ENCODE measurements around the gene FERMT2.

DNA sequence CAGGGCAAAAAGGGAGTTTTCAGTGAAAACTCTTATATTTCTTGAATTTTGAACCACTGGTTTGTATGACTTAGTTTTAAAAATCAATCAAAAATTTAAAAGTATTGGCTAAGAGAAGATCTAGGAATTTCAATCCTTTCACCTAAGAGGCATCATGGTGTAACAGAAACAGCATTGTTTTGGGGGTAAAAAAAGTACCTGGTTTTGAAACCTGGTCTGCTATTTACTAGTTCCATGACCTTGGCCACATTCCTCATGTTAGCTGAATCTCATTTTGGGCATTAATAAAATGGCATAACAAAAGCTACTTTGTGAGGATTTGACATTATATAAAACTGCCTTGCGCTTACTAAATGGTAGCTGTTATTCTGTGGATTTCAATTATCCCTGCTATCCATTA, 142.7 kb downstream of the FERMT2 start:
- no peak for TF ChIP-seq ZFX (IDR thresholded peaks at IDR 0.05)
- TF ChIP-seq, protein P1, sequence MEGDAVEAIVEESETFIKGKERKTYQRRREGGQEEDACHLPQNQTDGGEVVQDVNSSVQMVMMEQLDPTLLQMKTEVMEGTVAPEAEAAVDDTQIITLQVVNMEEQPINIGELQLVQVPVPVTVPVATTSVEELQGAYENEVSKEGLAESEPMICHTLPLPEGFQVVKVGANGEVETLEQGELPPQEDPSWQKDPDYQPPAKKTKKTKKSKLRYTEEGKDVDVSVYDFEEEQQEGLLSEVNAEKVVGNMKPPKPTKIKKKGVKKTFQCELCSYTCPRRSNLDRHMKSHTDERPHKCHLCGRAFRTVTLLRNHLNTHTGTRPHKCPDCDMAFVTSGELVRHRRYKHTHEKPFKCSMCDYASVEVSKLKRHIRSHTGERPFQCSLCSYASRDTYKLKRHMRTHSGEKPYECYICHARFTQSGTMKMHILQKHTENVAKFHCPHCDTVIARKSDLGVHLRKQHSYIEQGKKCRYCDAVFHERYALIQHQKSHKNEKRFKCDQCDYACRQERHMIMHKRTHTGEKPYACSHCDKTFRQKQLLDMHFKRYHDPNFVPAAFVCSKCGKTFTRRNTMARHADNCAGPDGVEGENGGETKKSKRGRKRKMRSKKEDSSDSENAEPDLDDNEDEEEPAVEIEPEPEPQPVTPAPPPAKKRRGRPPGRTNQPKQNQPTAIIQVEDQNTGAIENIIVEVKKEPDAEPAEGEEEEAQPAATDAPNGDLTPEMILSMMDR (conservative IDR thresholded peaks at IDR 0.05), result no peak

All from C4-2B (cell line).